Suprapubic skin (tissue), 3 donors: ENCODE results near the gene GAS6.

Experiments used
- POLR2AphosphoS5 ChIP-seq, 3 donors: sonication (generic); formaldehyde crosslinking; IDR thresholded peaks; one replicate each; pipeline ENCODE4 v1.6.1; 2017; ENCODE audit warnings: antibody characterized with exemption in 3 of 3
- TF ChIP-seq, protein P1 (sequence below), 2 donors: fragments of 200-600 bp in 1 of 2; fragments of 450-650 bp in 1 of 2; sonication (generic) in 1 of 2; IDR thresholded peaks; one replicate each; pipeline ENCODE4 v1.5.1; 2016 to 2019; ENCODE audit warnings: antibody characterized with exemption in 2 of 2, mild to moderate bottlenecking in 1 of 2, moderate library complexity in 1 of 2

DNA sequence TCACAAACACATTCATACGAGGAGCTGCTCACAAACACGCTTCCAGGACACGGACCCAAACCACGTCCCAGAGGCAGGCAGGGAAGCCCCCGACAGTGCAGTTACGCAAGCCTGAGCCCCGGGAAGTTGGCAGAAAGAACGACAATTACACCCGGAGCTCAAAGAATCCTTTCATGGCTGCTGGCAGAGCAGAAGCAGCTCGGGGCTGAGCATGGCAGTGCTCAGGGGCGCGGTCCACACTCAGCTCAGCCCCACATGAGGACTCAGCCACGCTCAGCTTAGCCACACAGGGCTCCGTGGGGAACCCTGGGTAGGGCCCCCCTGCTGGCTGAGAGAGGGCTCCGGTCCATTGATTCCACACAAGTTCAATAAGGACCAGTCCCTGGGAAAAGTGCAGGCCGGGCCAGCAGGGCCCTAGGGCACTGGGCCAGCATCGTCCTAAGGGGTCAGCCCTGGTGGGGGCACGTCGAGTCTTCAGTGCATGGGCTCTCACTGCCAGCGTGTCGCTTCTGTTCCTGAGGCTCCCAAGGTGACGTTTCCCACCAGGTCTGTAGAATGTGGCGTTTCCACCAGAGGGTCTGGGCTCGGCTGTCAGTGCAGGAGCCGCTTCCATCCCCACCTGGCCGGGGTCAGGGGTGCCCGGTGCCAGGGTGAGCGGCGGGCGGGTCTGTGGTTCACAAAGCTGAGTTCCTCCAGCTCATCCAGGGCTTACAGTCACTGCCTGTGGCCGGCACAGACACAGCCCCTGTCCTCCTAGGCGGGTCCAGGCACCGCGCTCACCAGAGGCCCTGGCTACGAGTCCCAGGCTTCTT is 23.1 kb downstream of the GAS6 start:
- TF ChIP-seq, protein P1, sequence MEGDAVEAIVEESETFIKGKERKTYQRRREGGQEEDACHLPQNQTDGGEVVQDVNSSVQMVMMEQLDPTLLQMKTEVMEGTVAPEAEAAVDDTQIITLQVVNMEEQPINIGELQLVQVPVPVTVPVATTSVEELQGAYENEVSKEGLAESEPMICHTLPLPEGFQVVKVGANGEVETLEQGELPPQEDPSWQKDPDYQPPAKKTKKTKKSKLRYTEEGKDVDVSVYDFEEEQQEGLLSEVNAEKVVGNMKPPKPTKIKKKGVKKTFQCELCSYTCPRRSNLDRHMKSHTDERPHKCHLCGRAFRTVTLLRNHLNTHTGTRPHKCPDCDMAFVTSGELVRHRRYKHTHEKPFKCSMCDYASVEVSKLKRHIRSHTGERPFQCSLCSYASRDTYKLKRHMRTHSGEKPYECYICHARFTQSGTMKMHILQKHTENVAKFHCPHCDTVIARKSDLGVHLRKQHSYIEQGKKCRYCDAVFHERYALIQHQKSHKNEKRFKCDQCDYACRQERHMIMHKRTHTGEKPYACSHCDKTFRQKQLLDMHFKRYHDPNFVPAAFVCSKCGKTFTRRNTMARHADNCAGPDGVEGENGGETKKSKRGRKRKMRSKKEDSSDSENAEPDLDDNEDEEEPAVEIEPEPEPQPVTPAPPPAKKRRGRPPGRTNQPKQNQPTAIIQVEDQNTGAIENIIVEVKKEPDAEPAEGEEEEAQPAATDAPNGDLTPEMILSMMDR (IDR thresholded peaks at IDR 0.05) = no peak
- no peak for TF ChIP-seq POLR2AphosphoS5 (IDR thresholded peaks at IDR 0.05)
